Mesendoderm (in vitro differentiated cells): ENCODE data around the gene ASTN2.

Experiments
- DNase-seq: peaks from one replicate; pipeline ENCODE4 v3.0.0; 2013
- H2AK5ac ChIP-seq: 2 replicates; pipeline ENCODE4 v1.6.1; 2013; ENCODE audit warnings: low read length, inconsistent platforms
- H2BK120ac ChIP-seq: 2 replicates; pipeline ENCODE4 v1.6.1; 2013; ENCODE audit warnings: low read depth, mild to moderate bottlenecking, low read length, moderate library complexity, mixed read lengths
- H2BK15ac ChIP-seq: replicated peaks from 2 replicates; pipeline ENCODE4 v1.6.1; 2013; ENCODE audit warnings: low read depth, mild to moderate bottlenecking, moderate library complexity
- H2BK5ac ChIP-seq: 2 replicates; pipeline ENCODE4 v1.6.1; 2013; ENCODE audit warnings: low read length, inconsistent platforms
- H3K18ac ChIP-seq: 2 replicates; pipeline ENCODE4 v1.6.1; 2013; ENCODE audit warnings: mild to moderate bottlenecking, low read length, mixed read lengths
- H3K23ac ChIP-seq: one replicate; pipeline ENCODE4 v1.6.1; 2013; ENCODE audit warnings: low read length
- H3K27ac ChIP-seq: 2 replicates; pipeline ENCODE4 v1.5.1; 2013; ENCODE audit warnings: low read depth, mild to moderate bottlenecking, inconsistent platforms, low read length, moderate library complexity
- H3K27me3 ChIP-seq: 2 replicates; pipeline ENCODE4 v1.6.1; 2013; ENCODE audit warnings: low read length, control low read depth, mild to moderate bottlenecking, inconsistent platforms; ENCODE audit not compliant: insufficient read depth, poor library complexity
- H3K36me3 ChIP-seq: 2 replicates; pipeline ENCODE4 v1.6.1; 2013; ENCODE audit warnings: low read length, inconsistent platforms; ENCODE audit not compliant: control insufficient read depth, insufficient read depth
- H3K4ac ChIP-seq: one replicate; pipeline ENCODE4 v1.6.1; 2013; ENCODE audit warnings: low read depth, mild to moderate bottlenecking, low read length, moderate library complexity
- H3K4me1 ChIP-seq: 2 replicates; pipeline ENCODE4 v1.6.1; 2013; ENCODE audit warnings: low read depth, low read length, inconsistent platforms; ENCODE audit not compliant: control insufficient read depth
- H3K4me2 ChIP-seq: 2 replicates; pipeline ENCODE4 v1.6.1; 2013; ENCODE audit warnings: low read length
- H3K4me3 ChIP-seq: 2 replicates; pipeline ENCODE4 v1.5.1; 2013; ENCODE audit warnings: mild to moderate bottlenecking, low read length
- H3K56ac ChIP-seq: one replicate; pipeline ENCODE4 v1.6.1; 2013; ENCODE audit warnings: low read length
- H3K79me1 ChIP-seq: 2 replicates; pipeline ENCODE4 v1.6.1; 2013; ENCODE audit warnings: low read length, inconsistent platforms
- H3K79me2 ChIP-seq: 2 replicates; pipeline ENCODE4 v1.6.1; 2013; ENCODE audit warnings: mild to moderate bottlenecking, low read length; ENCODE audit not compliant: control insufficient read depth, insufficient read depth
- H3K9ac ChIP-seq: 2 replicates; pipeline ENCODE4 v1.6.1; 2013; ENCODE audit warnings: low read length, inconsistent platforms
- H4K5ac ChIP-seq: one replicate; pipeline ENCODE4 v1.6.1; 2013; ENCODE audit warnings: low read length
- H4K8ac ChIP-seq: one replicate; pipeline ENCODE4 v1.6.1; 2013; ENCODE audit warnings: low read depth, mild to moderate bottlenecking, control low read depth, low read length, moderate library complexity
- WGBS: extraction: QIAGEN DNeasy Blood & Tissue Kit; methylation state at CpG from one replicate; pipeline ENCODE4 v1.1.7; 2013; ENCODE audit warnings: low lambda C conversion rate, missing lambda C conversion rate; ENCODE audit not compliant: insufficient coverage; ENCODE audit errors: extremely low coverage; 5-methylcytosine and 5-hydroxymethylcytosine counted together

The ASTN2 gene

DNA sequence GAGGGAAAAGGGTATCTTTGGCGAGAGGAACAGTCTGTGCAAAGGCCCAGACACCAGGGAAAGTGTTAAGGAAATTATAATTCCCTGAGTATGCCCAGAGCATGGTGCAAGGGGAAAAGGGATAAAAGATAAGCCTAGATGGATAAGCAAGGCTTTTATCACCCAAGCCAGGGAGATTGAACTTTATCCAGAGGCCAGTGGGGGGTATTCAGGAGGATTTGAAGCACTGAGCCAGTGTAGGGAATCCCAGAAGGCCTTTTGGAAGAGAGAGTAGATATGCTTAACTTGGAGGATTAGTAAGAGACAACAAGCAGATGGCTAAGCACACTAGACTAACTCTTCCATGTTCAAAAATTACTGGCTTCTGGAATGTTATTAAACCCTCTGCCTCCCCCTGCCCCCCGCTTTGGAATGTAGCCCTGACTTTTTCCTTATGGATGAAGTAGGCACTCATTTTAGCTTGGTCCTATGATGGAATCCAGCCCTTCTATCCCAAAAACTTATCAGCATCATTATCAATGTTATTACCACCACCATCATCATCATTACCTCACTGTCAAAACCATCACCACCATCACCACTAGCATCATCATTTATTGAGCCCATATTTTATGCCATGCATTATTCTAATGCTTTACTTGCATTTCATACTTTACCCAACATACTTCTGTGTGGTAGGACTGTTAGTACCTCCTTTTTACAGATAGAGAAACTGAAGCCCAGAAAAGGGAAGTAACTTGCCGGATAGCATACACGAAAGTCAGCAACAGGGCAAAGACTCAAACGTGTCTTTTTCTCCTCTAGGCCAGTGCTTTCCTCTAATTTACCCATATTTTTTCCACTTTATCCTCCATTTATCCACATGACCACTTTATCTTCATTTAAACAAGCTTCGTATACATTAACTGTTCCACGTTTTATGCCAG is 1024.3 kb downstream of the ASTN2 start:
- Histone ChIP-seq H3K36me3 (no peaks in the 10 kb centered on the region), H2BK120ac (no peak overlapping the region), H3K79me2 (no peaks in the 10 kb centered on the region), H3K18ac (no peak overlapping the region), H3K4me1 (no peaks in the 10 kb centered on the region), H2BK5ac (no peak overlapping the region), H3K9ac (no peak overlapping the region), H3K4me2 (no peak overlapping the region), H4K5ac (no peak overlapping the region), H3K79me1 (no peaks in the 10 kb centered on the region), H3K56ac (no peak overlapping the region), H2BK15ac (no peak overlapping the region), H3K27me3 (no peaks in the 10 kb centered on the region), H3K4me3 (no peak overlapping the region), H3K4ac (no peak overlapping the region), H3K23ac (no peak overlapping the region), H3K27ac (no peak overlapping the region), H4K8ac (no peak overlapping the region), H2AK5ac (no peak overlapping the region)
- peak; percentile 80 for DNase-seq
- WGBS, result 100% methylated on average over 2 of the region's 7 CpGs

DNA sequence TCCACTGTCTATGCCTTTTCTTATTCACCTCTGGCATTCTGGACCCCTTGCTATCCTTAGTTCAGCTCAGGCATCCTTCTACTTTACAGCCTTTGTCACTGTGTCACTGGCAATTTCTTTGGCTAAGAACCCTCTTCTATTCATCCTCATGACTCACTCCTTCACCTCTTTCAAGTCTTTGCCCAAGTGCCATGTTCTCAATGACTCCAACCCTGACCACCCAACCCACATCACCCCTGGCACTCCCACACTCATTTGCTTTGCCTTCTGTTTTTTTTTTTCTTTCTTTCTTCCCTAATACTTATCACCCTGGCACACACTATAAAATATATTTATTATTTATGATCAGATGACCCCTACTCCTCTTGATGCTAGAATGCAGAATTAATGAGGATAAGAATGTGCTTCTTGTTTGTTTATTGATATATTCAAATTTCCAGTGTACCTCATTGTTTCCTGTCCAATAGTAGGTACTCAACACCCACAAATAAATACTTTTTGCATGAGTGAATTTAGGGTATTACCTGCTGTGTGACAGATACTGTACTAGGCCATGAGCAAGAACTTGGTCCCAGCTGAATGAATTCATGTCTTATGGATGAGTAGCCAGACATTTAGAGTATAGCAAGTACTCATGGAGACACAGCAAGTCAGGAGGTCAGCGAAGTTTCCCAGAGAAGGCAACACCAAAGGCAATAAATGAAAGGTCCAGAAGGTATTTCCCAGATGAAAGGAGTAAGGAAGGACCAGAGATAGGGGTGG is 1025.1 kb downstream of the ASTN2 start:
- H3K27me3 ChIP-seq, result no peaks in the 10 kb centered on the region

DNA sequence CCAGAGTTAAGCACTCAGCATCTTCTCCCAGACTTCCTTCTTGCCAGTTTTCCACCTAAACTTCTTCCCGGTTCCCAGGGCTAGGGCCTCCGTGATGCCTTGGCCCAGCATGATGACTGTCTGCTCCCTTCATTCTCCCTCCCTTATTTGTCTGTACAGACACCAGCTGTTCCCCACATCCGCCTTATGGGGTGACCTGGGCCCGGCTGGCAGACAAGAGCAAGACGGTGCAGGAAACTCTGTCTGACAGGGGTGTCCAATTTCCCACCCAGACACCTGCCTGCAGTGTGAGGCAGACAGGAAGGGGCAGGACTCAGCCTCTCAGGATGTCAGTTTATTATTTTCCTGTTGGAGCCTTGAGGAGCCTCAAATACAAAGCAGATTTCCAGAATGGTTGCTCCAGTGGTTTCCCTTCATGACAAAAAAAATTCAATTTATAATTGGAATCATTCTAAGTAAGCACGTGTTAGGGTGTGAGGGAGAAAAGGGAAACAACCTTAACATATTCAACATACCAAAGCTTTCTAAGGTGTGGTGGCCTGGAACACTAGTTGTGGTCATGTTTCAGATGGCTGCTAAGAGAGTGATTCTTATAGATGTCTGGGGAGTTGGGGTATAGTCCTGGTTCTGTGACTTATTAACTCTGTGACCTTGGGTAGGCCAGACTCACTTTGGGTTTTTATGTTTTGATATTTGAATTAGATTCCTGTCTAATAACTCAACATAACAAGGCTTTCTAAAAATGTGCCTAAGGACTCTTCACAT is 1026.7 kb downstream of the ASTN2 start:
- H3K27me3 ChIP-seq, result no peaks in the 10 kb centered on the region
- H3K4me1 ChIP-seq, result no peaks in the 10 kb centered on the region
- H3K36me3 ChIP-seq, result no peaks in the 10 kb centered on the region
- no peak for DNase-seq
- WGBS, result no CpG with 5 or more reads among the region's 6 CpGs
- H2BK5ac ChIP-seq, result no peak overlapping the region
- H3K27ac ChIP-seq, result no peak overlapping the region
- H4K5ac ChIP-seq, result no peak overlapping the region
- no peak overlapping the region for H3K18ac ChIP-seq
- H3K23ac ChIP-seq, result no peak overlapping the region
- H3K79me1 ChIP-seq, result no peaks in the 10 kb centered on the region
- no peak overlapping the region for H2BK120ac ChIP-seq
- no peak overlapping the region for H2AK5ac ChIP-seq
- H3K79me2 ChIP-seq, result no peaks in the 10 kb centered on the region
- no peak overlapping the region for H3K4me3 ChIP-seq
- H3K56ac ChIP-seq, result no peak overlapping the region
- no peak overlapping the region for H4K8ac ChIP-seq
- no peak overlapping the region for H2BK15ac ChIP-seq
- H3K9ac ChIP-seq, result no peak overlapping the region
- no peak overlapping the region for H3K4ac ChIP-seq
- H3K4me2 ChIP-seq, result no peak overlapping the region

More for the DNA sequence above, 1025.1 kb downstream of the ASTN2 start:
- Histone ChIP-seq H3K9ac (no peak overlapping the region), H3K56ac (no peak overlapping the region), H2AK5ac (no peak overlapping the region), H3K4me1 (no peaks in the 10 kb centered on the region), H3K4me3 (no peak overlapping the region), H3K23ac (no peak overlapping the region), H4K8ac (no peak overlapping the region), H4K5ac (no peak overlapping the region), H3K79me1 (no peaks in the 10 kb centered on the region), H3K79me2 (no peaks in the 10 kb centered on the region), H3K27ac (no peak overlapping the region), H2BK15ac (no peak overlapping the region), H3K4me2 (no peak overlapping the region), H3K18ac (no peak overlapping the region), H2BK120ac (no peak overlapping the region), H2BK5ac (no peak overlapping the region), H3K36me3 (no peaks in the 10 kb centered on the region), H3K4ac (no peak overlapping the region)
- no peak for DNase-seq
- no CpG with 5 or more reads among the region's 1 CpG for WGBS

DNA sequence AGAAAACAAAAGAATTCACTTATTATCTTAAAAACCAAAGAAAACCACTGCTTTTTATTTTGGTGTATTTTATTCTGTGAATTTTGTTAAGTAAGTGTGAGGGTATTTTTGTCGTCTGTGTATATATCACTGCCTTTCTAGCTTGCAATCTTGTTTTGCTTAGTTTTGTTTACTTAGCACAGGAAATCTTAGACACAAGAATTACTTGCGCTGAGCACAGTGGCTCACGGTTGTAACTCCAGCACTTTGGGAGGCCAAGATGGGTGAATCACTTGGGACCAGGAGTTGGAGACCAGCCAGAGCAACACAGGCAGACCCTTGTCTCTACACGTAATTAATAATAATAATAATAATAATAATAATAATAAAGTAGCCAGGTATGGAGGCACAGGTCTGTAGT is 1030.9 kb downstream of the ASTN2 start:
- H3K56ac ChIP-seq, result no peak overlapping the region
- H4K8ac ChIP-seq, result no peak overlapping the region
- no CpG with 5 or more reads among the region's 4 CpGs for WGBS
- H3K27ac ChIP-seq, result no peak overlapping the region
- H3K27me3 ChIP-seq, result no peaks in the 10 kb centered on the region
- no peak overlapping the region for H3K9ac ChIP-seq
- no peak overlapping the region for H3K23ac ChIP-seq
- DNase-seq, result no peak
- H3K4me1 ChIP-seq, result peaks cover 2% of the 10 kb centered on the region
- no peak overlapping the region for H3K18ac ChIP-seq
- H2AK5ac ChIP-seq, result no peak overlapping the region
- H2BK5ac ChIP-seq, result no peak overlapping the region
- no peaks in the 10 kb centered on the region for H3K79me2 ChIP-seq
- H2BK15ac ChIP-seq, result no peak overlapping the region
- no peak overlapping the region for H3K4ac ChIP-seq
- no peaks in the 10 kb centered on the region for H3K79me1 ChIP-seq
- H3K4me2 ChIP-seq, result no peak overlapping the region
- no peak overlapping the region for H3K4me3 ChIP-seq
- H4K5ac ChIP-seq, result no peak overlapping the region
- no peaks in the 10 kb centered on the region for H3K36me3 ChIP-seq
- H2BK120ac ChIP-seq, result no peak overlapping the region

DNA sequence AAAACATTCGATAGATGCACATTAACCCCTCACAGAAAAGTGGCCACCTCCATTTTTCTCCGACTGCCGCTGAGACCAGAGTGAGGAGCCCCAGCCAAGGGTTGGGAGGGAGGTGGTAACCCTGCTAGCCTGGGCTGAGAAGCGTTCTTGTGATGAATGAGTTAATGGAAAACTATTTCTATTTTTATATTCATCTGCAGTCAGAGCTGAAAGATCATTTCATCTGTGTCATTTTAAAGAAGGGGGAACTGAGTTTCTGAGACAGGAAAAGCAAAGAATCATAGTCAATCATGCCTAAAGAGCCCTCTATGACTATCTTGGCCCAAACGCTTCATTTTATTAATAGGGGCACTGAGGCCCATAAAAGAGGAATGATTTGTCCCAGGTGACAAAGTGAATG is 1031.7 kb downstream of the ASTN2 start:
- no peak overlapping the region for H3K9ac ChIP-seq
- no peak overlapping the region for H3K4me3 ChIP-seq
- no peak overlapping the region for H3K23ac ChIP-seq
- no peak overlapping the region for H3K4me2 ChIP-seq
- H4K8ac ChIP-seq, result no peak overlapping the region
- H3K4ac ChIP-seq, result no peak overlapping the region
- no peak overlapping the region for H2AK5ac ChIP-seq
- H3K36me3 ChIP-seq, result no peaks in the 10 kb centered on the region
- WGBS, result no CpG with 5 or more reads among the region's 5 CpGs
- H3K27ac ChIP-seq, result no peak overlapping the region
- no peak overlapping the region for H2BK5ac ChIP-seq
- no peaks in the 10 kb centered on the region for H3K79me1 ChIP-seq
- no peak overlapping the region for H2BK120ac ChIP-seq
- H3K27me3 ChIP-seq, result no peaks in the 10 kb centered on the region
- no peak overlapping the region for H2BK15ac ChIP-seq
- H4K5ac ChIP-seq, result no peak overlapping the region
- H3K79me2 ChIP-seq, result no peaks in the 10 kb centered on the region
- no peak overlapping the region for H3K18ac ChIP-seq
- no peak overlapping the region for H3K56ac ChIP-seq
- DNase-seq, result no peak
- peaks cover 2% of the 10 kb centered on the region for H3K4me1 ChIP-seq
